Urothelium cell line (cell line): ENCODE results near the gene TBC1D7.

ENCODE experiments used
- DNase-seq: peaks from one replicate; pipeline ENCODE4 v3.0.0; 2011; ENCODE audit warnings: low spot score, mixed read lengths
- FAIRE-seq: peaks from 2 replicates; lab custom pipeline; 2011; peaks lifted over from hg19 to GRCh38; lab: Jason Lieb, UNC

TBC1D7 gene

DNA sequence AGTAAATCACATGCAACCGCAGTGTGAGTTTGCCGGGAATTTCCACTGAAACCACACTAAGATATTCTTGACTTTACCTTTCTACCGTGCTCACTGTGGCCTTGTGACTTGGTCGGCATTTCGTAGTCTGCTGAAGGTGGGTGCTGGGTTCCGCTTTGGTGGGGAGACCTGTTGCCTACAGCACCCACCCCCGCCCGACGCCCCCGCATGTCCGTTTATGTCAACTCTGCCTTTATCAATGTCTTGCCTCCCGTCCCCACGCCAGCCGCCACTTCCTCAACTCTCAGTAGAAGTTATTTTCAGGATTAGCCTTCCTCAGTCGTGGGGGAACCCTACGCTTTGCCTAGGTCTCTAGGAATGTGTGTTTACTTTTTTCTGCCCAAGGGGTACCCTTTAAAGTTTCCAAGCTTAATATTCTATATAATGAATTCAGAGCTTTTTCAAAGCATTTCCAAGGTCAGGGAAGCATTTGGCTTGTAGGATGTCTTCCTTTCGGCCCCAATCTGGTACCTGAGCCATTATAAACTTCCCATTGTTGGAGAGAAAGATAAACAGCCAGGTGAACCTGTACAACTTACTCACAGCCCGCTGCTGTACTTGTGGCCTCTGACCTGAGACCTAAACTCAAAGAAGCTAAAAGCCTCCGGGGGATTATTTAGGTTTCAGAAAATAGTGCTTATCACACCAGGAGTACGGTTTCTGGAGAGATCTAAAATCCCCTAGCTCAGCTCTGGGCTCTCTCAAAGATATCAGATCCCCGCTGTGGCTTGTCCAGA is 54.2 kb downstream of the TBC1D7 start:
- no peak for FAIRE-seq

DNA sequence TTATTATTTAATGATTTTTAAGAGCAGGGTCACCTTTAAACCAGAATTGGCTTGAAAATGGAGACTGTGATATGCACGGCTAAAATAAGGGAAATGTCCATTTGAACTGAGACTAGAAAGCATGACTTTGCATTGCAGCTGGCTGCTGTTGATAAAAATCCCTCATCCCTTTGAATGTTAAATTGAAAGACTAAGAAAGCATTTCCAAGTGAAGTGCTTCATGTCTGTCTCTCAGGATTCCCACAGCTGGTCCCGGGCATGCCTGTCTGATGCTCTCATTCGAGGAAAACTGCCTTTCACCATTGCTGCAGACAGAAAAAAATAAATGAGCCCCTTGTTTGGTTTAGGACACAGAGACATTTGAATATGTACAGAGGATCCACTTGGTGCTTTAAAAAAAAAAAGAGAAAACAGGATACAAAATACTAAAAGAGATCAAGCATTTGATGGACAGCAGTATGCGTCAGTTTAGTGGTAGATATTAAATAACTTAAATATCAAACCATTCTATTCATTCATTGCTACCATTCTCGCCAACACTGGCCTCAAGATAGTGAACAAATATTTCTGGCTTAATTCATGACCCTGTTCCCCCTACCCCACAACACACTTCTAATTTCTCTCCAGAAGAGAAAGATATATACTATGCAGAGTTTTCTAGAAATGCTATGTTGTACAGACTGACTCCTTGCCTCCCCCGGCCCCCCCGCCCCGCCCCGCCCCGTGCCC is 55.0 kb downstream of the TBC1D7 start:
- no peak for FAIRE-seq
- no peak for DNase-seq

More for the DNA sequence above, 54.2 kb downstream of the TBC1D7 start:
- DNase-seq: peak; percentile 29

DNA sequence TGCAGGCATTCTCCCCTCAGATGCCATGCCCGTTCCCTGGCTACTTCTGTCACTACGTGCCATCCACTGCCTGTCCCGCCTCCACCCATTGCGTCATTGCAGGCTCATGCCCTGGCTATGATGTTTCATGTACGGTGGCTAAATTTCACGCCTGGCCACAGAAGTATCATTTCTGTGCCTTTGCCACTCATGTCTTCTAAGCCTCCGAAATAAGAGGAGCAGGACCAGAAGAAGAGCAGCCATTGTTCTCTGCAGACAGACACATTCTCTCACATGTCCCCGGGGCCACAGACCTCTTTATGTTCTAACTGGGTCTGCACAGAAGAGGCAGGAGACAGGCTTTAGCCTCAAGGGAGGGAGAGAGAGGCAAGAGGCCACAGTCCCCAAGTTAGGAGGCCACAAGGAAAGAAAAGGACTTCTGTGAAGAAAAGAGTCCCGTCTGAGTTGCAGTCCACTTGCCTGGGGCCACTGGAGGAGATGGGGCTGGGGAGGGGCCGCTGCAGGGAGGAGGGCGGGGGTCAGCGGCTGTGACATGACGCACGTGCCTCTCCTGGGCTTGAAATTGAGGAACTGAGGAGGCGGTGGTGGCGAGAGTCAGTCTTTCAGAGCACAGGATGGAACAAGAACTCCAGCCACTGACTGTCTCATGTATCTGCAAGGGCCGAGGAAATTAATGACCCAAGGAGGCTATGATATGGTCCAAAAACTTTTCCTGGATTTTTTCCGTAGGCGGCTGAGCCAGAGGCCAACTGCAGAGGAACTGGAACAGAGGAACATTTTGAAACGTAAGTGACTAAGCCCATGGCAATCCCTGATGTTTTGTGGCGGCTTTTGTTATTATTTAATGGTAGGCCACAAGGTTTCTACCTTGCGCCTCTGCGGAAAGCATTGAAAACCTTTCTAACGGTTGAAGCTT is 55.9 kb downstream of the TBC1D7 start:
- no peak for FAIRE-seq
- DNase-seq: no peak

DNA sequence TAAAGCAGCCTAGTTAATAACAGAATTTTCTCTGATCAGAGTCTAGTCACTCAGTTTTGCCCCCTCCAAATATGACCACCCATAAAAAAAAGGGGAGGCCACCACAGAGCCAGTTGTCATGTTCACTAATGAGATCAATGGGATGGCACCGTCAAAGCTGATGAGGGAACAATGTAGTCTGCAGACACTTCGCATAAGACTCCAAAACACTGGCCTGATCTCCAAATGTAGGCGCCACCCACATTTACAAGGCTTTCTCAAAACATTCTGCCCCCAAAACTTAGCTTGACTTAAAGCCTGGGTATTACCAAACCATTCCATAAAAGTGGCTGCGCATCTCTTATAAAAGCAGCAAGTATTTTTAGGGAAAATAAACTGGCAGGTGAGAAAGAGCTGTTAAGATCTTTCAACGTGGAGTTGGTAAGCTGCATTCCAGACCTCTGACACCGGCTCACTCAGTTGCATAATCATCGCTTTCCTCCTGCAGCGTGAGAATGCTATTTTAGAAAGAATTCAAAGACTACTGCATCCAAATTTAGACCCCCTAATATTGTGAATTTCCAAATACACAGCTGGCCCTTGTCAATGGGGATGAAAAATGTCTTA is 59.3 kb downstream of the TBC1D7 start:
- DNase-seq: peak; percentile 51
- FAIRE-seq: no peak

DNA sequence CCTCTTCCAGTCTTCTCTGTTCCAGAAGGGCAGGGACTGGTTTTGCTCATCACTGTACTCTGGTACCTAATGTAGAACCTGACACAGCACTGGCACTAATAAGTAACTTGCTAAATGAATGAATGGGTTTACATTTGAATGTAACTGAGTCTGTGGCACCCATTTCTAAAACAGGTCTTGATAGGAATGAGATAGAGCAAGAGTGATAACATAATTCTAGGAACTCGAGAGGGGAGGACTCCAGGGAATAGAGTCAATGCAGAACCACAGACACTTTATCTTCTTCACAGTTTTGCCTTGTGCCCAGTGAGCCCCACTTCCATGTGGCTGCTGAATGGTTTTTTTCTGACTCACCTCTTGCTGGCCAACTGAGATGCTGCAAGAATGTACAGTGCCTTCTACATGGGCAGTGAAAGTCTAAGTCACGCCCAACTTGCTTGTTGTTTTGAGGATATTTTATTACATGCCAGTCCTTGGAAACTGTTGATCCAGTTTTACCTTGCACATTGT is 61.1 kb downstream of the TBC1D7 start:
- FAIRE-seq: no peak
- no peak for DNase-seq

DNA sequence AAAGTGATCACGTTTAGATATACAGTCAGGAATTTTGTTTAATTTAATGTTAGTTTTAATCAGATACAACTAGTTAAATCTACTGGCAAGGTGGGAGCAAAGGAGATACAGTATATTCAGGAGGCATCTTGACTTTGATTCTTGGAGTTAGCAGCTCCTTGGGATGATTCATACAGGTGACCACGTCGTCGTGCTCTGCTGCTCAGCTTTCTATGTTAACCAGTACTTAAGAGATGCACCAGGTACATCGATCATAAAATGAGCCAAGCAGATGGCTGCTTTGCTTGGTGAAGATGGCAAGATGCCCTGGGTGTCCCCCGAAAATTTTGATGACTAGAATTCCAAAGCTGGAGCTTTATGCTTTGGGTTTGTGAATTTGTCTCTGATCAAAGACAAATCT is 64.7 kb downstream of the TBC1D7 start:
- no peak for FAIRE-seq
- DNase-seq: no peak

DNA sequence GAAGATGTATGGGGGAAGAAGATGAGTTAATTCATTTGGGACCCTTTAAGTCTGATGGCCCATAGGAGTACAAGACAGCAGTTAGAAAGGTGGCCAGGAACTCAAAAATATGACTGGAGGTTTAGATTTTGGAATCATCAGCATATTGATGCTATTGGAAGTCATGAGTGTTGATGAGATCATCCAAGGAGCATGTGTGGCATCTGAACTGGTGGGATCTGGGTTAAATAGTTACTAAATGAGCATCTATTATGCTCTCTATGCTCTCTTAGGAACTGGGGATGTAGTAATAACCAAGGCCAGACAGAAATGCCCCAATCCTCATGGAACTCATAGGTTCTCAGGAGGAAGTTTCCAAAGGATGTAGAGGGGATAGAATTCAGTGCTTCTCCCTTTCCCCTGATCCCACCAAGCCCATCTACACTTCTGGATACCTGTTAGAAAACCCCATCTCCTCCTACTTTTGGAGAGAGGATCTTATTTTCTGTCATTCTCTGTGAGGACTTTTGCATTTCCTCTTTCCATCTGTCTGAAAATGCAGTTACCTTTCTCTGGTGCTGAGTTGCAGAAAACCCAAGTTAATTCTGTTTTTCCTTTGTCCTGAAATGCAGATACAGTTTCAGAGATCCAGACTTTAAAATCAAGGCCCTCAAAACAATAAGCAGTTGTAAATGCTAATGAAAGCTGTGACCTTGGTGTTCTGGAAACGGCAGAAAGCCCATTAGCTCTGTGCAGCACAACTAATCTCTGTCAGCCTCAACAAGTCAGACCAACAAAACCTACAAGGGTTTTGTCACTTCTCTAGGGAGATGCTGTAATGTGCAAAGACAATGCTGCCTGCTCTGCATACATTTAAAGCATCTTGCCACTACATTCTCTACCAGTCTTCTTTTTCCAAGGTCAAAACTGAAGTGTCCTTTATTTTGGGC is 65.8 kb downstream of the TBC1D7 start:
- FAIRE-seq (no peak), DNase-seq (no peak)

DNA sequence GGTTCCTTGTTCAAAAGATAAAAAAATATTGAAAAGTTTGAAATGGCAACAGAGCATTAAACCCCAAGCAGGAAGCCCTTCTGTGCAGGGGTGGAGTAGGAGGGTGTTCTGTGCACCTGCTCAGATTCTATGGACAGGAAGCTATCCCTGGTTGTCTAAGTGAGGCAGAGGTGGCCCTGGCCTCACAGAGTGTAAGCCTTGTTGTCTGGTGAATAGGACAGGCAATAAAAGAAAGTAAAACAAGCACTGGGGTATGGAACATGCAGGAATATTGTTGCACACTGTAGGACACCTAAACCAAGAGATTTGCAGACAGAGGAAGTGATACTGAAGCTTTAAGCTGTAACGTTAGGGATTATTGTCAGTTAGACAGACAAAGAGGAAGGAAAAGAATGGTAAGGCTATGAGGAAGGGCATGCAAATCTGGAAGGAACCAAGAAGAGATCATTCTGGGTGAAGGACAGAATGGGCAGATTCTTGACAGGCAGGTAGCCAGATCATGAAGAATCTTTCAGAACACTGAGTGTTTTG is 66.8 kb downstream of the TBC1D7 start:
- DNase-seq (no peak), FAIRE-seq (no peak)

DNA sequence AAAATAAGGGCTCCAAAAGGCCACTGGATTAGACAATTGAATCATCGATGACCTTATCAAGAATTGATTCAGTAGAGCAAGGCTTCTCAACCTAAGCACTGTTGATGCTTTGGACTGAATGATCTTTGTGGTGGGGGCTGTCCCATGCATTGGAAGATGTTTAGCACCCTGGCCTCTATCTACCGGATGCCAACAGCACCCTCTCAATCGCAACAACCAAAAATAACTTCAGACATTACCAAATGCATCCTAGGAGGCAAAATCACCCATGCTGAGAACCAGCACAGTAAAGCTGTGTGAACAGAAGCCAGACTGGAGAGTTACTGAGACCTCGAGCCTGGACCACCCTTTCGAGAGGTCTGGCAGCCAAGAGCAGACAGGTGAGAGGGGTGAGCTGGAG is 67.5 kb downstream of the TBC1D7 start:
- FAIRE-seq (no peak), DNase-seq (no peak)

DNA sequence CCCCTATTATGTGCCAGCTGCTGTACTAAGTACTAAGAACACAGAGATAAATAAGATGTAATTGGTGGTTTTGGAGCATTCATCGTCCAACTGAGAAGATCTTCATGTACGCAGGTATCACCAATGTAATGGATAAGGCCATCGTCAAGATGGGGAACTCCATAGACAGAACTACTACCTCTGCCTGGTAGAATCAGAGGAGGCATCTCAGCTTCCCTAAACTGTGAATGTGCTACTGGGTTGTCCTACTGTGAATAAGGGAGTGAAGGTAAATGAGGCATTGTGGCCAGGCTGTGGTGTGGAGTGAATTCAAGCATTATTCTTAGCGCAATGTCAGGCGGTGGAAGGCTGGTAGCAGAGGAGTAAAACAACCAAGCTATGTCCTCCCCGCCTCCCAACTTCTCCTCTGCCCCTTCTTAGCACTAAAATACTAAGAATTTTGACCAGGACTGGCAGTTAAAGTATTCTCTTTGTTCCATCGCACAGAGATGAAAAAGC is 68.2 kb downstream of the TBC1D7 start:
- DNase-seq (no peak), FAIRE-seq (no peak)

DNA sequence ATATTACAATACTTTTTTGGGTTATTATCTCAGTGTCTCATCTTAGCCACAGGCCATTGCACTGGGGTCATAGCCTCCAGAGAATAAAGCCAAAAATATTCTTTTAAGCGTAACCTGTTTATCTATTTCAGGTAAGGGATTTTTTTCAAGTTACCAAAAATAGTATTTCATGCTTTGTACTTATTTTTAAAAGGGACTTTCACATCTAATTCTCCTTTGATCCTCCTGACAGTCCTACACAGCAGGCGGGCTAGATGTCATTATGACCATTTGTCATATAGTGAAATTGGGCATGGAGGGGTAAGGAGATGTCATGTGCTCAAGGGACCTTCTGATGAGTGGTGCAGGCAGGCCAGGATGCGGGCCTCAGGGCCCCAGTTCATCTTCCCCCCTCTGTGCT is 68.9 kb downstream of the TBC1D7 start:
- no peak for DNase-seq
- no peak for FAIRE-seq

DNA sequence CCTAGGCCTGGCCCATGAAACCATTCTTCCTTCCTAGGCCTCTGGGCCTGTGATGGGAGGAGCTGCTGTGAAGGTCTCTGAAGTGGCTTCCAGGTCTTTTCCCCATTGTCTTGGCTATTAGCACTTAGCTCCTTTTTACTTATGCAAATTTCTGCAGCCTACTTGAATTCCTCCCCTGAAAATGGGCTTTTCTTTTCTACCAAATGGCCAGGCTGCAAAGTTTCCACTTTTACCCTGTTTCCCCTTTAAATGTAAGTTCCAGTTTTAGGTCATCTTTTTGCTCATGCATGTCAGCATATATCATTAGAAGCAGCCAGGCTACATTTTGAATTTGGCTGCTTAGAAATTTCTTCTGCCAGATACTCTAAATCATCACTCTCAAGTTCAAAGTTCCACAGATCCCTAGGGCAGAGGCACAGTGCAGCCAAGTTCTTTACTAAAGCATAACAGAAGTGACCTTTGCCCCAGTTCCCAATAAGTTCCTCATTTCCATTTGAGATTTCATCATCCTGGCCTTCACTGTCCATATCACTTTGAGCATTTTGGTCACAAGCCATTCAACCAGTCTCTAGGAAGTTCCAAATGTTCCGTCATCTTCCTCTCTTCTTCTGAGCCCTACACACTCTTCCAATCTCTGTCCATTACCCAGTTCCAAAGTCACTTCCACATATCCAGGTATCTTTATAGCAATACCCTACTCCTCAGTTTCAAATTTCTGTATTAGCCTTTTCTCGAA is 71.9 kb downstream of the TBC1D7 start:
- FAIRE-seq: no peak

More for the DNA sequence above, 71.9 kb downstream of the TBC1D7 start:
- DNase-seq: no peak
